Measurements from ENCODE around the gene ANK3.

DNA sequence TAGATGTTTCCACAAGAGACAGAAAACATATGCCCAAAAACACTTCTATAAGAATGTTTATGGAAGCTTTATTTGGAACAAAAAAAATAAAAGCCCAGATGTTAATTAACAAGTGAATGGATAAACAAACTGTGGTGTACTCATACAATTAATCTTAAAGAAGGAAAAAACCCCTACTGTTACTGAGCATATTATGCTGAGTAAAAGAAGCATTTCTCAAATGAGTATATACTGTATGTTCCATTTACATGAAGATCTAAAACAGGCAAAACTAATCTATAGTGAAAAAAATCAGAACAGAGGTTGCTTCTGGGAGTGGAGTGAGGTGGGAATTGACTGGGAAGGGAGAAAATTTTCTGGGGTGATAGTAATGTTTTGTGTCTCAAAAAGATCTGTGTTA lies 15.5 kb upstream of the ANK3 start:
- TF ChIP-seq, protein P1, sequence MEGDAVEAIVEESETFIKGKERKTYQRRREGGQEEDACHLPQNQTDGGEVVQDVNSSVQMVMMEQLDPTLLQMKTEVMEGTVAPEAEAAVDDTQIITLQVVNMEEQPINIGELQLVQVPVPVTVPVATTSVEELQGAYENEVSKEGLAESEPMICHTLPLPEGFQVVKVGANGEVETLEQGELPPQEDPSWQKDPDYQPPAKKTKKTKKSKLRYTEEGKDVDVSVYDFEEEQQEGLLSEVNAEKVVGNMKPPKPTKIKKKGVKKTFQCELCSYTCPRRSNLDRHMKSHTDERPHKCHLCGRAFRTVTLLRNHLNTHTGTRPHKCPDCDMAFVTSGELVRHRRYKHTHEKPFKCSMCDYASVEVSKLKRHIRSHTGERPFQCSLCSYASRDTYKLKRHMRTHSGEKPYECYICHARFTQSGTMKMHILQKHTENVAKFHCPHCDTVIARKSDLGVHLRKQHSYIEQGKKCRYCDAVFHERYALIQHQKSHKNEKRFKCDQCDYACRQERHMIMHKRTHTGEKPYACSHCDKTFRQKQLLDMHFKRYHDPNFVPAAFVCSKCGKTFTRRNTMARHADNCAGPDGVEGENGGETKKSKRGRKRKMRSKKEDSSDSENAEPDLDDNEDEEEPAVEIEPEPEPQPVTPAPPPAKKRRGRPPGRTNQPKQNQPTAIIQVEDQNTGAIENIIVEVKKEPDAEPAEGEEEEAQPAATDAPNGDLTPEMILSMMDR (IDR thresholded peaks at IDR 0.05; ENCODE audit: low read depth, low read length) = no peak
- TF ChIP-seq MAX (IDR thresholded peaks at IDR 0.05; ENCODE audit: low read depth, low read length) (no peak), POLR2A (IDR thresholded peaks at IDR 0.05; ENCODE audit: extremely low read depth, insufficient read length) (no peak)
